Myocyte (in vitro differentiated cells): Measurements from ENCODE around the gene SCUBE3. TPM values are rescaled to one million over a fixed set of nuclear protein-coding genes. Genes with fewer than 3 reads are reported as not detected.
A peak's percentile ranks its signal among the peaks of the same experiment; 100 is the strongest.

Experiments
- DNase-seq: peaks from one replicate; pipeline ENCODE4 v3.0.0-alpha.2; 2012; ENCODE audit warnings: low read depth
- total RNA-seq: library from RNA; depleted of rRNA; stranded (reverse); fragments of >200 nt; gene quantifications from 2 replicates; pipeline ENCODE4 v1.2.3, GENCODE V29; 2014

The SCUBE3 gene
- total RNA-seq, 1 donor from 2014 or later, result 0.03 TPM

DNA sequence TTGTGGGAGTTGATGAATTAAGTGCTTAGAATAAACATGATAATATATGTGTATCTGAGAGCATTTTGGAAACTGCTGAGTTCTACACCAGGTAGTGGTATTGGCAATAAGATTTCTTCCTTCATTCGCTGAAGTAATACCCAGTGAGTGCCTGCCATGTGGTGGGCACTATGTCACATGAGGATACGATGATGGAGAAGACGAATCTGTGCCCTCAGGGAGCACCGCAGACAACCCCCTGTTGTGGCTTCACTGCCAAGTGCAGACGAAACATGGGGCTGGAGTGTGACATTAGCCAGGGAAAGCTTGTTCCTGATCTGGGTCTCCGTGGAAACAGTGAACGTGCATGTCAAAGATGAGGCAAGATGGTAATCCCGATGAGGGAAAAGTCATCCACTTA is 53.7 kb downstream of the SCUBE3 start:
- no peak for DNase-seq

DNA sequence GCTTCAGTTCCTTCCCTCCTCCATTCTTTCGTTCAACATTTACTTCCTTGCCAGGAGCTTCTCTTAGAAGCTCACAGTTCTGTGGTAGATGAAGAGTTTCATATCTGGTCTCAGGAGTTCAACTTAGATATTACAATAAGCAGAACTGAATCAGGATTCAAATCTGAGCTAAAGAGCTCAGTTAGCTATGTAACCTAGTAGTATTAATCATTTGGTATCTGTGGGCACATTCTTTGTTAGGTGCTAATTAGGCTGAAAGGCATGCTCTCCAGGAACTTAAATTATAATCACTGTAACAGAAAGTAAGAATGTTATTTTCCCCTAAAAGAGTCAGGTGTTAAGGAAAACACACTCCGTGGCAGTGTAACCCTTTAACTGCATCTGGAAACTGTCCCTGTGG is 54.1 kb downstream of the SCUBE3 start:
- no peak for DNase-seq

DNA sequence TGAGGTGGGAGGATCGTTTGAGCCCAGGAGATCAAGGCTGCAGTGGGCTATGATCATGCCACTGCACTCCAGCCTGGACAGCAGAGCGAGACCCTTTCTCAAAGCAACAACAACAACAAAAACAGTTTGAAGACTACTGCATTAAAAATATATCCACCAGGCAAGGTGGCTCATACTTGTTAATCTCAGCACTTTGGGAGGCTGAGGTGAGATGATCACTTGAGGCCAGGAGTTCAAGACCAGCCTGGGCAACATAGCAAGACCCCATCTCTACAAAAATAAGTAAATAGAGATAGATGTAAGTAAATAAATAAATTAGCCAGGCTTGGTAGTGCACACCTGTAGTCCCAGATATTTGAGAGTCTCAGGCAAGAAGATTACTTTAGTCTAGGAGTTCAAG is 58.2 kb downstream of the SCUBE3 start:
- no peak for DNase-seq

- DNase-seq, result no peak
These were observed 60.2 kb downstream of the SCUBE3 start for GRCh38 chr6:35273822-35274559.

GRCh38 chr6:35275744-35276260 is 62.0 kb downstream of the SCUBE3 start:
- no peak for DNase-seq

GRCh38 chr6:35278708-35279107 is 65.0 kb downstream of the SCUBE3 start:
- DNase-seq, result no peak

GRCh38 chr6:35280903-35281302 is 67.1 kb downstream of the SCUBE3 start:
- DNase-seq, result peak; percentile 22

- DNase-seq, result no peak
These were observed 68.7 kb downstream of the SCUBE3 start for GRCh38 chr6:35282472-35282871.

DNA sequence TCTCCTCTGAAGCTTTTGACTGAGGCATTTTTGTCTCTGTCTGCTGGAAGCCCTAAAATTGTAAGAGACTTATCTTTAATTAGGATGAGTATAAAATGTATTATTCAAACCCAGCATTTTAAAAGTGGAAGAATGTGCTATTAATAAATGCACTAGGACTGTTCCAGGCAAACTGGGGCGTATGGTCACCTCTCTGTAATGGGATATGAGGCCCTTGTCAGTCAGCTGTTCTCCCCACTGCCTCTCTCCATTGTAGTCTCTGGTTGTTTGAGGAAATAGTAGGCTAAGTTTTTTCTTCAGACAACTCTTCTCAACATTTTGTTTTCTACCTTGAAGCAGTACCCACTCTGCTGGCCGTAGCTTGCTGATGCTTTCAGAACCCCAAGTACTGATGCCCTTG is 69.6 kb downstream of the SCUBE3 start:
- DNase-seq, result peak; percentile 62

DNA sequence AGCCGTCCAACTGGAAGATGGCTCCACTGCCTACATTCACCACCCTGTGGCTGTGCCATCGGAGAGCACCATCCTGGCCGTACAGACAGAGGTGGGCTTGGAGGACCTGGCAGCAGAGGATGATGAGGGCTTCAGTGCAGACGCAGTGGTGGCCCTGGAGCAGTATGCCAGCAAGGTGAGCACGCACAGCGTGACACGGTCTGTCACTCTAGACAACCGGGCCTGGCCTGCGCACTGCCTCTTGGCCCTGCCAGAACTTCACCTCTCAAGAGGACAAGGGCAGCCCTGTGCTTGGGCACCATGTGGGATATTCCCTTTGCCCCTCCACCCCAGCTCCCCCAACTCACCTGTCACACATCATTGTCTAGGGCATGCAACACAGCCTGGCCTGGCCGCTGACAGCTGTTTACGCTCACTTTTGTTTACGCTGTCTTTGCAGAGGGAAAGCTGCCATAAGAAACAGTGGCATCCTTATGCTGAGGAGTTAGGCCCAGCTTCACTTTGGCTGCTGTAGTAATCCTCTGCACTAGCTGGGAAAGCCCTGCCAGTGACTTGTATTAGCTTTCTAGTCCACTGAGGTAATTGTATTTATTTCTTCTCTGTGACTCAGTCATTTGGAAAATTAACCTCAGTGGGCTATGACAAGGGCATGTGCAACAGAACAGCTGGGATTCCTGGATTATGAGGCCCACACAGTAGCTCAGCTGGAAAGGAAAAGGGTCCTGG is 74.1 kb downstream of the SCUBE3 start:
- DNase-seq, result peak; percentile 91

- no peak for DNase-seq
These were observed 75.1 kb downstream of the SCUBE3 start for GRCh38 chr6:35288834-35289233.

GRCh38 chr6:35291491-35291890 is 77.7 kb downstream of the SCUBE3 start:
- no peak for DNase-seq

- no peak for DNase-seq
These were observed 78.7 kb downstream of the SCUBE3 start for GRCh38 chr6:35292494-35292893.

DNA sequence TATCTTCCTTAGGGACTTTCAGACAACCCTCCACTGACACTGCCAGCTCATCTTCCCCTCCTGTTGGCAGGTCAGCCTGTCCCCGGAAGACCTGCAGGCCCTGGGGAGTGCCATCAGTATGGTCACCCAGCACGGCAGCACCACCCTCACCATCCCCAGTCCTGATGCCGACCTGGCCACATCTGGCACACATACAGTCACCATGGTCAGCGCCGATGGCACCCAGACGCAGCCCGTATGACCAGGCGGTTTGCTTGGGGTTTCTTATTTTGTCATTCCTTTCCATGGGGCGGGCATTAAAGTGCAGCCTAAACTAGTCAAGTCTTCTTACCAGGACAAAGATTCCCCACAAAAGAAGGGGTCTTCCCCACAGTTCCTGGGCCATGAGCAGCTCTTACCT is 79.9 kb downstream of the SCUBE3 start:
- no peak for DNase-seq

GRCh38 chr6:35294308-35294945 is 80.7 kb downstream of the SCUBE3 start:
- DNase-seq, result peak; percentile 21

DNA sequence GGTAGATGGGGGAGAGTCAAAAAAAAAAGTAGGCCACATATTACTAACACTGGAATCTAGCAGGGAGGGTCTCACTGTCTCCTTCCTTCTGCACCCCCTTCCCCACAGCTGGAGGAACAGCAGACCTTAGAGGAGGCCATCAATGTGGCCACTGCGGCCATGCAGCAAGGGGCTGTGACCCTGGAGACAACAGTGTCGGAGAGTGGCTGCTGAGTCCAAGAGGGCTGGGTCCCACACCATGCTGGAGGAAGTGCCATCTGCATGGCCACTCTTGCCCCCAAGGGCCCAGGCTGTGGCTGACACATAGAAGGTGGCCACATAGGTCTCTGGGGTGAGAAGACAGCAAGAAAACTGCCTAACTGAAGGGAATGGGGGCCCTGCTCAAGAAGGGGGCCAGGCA is 81.3 kb downstream of the SCUBE3 start:
- no peak for DNase-seq

GRCh38 chr6:35295521-35296315 is 82.0 kb downstream of the SCUBE3 start:
- peak; percentile 70 for DNase-seq

DNA sequence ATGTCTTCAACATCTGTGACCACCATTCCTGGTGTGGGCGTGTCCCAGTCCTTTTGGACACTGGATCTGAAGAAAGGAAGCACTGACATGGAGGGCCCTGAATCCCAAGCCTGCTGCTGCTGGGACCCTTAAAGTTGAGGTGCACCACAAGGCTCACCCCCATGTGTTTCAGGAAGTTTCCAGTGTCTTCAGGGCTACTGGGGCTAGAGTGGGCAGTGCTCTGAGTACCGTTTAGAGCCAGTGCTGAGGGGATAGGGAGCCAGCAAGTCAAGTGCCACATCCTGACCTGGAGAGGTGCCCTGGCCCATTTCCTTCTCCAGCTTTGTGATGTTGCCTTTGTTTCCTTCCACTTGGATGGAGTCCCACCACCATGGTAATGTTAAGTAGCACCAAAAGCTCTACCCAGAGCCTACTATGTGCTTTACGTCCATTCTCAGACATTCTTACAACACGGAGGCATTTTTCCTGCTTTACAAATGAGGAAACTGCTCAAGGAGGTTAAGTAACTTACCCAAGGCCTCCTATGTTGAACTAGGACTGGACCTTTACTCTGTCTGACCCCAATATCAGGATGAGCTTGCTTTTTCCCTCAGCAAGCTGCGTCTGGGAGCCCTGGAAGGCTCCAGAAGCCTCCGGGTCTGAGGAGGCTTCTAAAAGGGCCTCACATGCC is 83.3 kb downstream of the SCUBE3 start:
- DNase-seq, result no peak

GRCh38 chr6:35297601-35298481 is 84.1 kb downstream of the SCUBE3 start, which contains the start of gene DEF6:
Gene DEF6, plus strand, starts transcription at chr6:35297818. Its CDS starts 39 bp downstream, at chr6:35297857.
- no peak for DNase-seq
